ENCODE results near the gene CYTH4.

The CYTH4 gene

DNA sequence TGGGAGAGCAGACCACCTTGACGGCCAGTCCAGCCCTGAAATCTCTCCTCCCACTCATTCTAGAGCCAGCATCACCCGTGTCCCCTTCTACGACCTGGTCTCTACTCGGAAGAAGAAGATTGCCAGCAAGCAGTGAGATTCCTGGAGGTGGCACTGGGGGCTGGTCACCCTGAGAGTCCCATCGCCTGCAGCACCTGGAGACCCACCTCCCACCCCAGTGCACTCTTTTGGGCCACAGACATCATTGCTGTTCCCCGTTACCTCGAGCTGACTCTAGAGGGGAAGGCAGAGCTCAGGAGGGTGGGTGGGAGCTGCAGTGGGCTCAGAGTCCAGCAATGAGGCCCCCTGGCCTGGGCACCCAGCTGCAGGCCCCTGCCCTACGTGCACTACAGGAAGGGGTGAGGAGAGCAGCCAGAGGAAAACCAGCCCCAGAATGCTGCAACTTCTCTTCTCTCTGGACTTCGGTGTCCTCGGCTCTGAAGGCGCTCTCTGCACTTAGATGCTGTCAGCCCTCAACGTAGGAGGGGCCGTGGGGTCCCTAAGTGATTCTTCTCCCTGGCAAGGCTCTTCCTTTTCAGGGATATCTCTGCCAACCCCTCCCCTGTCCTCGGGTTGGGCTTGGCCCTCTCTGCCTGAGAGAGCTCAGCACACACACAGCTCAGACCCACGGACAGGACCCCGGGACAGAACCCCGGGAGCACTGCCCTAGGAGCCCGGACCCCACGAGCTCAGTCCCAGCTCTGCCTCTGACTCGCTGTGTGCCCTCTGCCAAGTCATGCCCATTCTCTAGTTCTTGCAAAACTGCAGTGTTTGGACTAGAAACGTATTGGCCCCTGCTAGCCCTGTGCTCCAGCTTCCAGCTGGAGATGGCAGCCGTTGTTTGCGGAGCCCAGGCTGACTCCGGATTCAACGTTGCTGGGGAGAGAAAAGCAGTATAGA lies 31.3 kb downstream of the CYTH4 start:
- H3K27me3 ChIP-seq (ENCODE audit: insufficient read depth, low read length): no peaks in the 10 kb centered on the region
- H3K36me3 ChIP-seq (ENCODE audit: insufficient read depth, low read length): no peaks in the 10 kb centered on the region

DNA sequence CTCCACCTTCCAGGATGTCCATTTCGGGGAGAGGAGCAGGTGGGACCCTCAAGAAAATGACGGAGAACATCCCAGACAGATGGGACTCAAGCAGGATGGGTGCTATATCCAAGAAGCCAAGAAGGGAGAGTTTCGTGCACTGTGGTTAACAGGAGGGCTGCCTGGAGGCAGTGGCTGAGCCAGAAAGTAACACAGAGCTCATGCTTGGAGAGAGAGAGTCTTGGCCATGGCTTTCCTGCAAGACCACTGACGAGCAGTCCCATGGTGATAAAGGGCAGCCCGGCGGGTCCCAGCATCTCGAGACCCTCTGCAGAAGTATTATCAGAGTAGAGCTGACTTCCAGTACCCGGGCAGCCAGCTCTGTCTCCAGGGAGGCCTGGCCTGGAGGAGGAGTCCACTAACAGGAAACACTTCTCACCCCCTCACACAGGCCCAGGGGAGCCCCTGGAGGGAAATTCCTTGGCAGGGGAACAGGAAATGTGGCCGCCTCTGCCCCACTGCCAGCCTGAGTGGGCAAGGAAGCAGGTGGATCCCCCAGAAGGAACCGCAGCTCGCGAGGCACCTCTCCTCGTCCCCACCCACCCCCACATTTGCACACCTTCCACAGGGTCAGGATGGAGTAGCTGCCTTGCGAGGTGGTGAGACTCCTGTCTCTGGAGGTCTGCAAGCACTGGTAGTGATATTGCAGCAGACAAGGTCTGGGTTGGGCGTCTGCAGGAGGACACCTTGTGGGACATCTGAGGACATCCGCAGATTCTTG lies 32.2 kb downstream of the CYTH4 start:
- Histone ChIP-seq H3K79me2 (ENCODE audit: control insufficient read depth, insufficient read depth, low read length, unreplicated experiment) (no peaks in the 10 kb centered on the region), H3K36me3 (ENCODE audit: insufficient read depth, low read length) (no peaks in the 10 kb centered on the region), H2AFZ (ENCODE audit: low read length, unreplicated experiment) (no peak overlapping the region), H3K27me3 (ENCODE audit: insufficient read depth, low read length) (no peaks in the 10 kb centered on the region), H3K4me3 (ENCODE audit: low read depth, low read length) (no peak overlapping the region), H3K4me1 (ENCODE audit: control insufficient read depth, insufficient read depth, low read length, unreplicated experiment) (peaks cover 43% of the 10 kb centered on the region), H3K27ac (ENCODE audit: low read depth, low read length) (0 out of 2 replicates have a peak overlapping the region, but pooled peaks have one; percentile 16)

More for the DNA sequence above, 31.3 kb downstream of the CYTH4 start:
- Histone ChIP-seq H3K4me1 (ENCODE audit: control insufficient read depth, insufficient read depth, low read length, unreplicated experiment) (peaks cover 49% of the 10 kb centered on the region), H3K79me2 (ENCODE audit: control insufficient read depth, insufficient read depth, low read length, unreplicated experiment) (no peaks in the 10 kb centered on the region), H3K4me3 (ENCODE audit: low read depth, low read length) (no peak overlapping the region), H2AFZ (ENCODE audit: low read length, unreplicated experiment) (no peak overlapping the region), H3K27ac (ENCODE audit: low read depth, low read length) (0 out of 2 replicates have a peak overlapping the region, but pooled peaks have one; percentile 16)

DNA sequence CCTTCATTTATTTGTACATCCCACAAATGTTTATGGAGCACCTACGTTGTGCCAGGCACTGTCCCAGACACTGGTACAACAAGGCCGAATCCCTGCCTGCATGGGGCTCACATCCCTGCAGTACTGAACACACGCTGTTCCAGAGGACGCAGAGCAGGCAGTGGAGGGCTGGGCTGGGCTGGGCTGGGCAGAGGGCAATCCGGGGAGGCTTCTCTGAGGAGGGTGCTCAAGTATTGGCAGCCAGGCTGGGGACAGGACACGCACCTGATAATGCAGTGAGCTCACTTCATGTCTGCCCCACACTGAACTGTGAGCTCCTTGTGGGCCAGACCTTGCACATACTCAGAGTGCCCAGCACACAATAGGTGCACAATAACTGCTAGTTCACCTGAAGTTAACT lies 34.1 kb downstream of the CYTH4 start:
- no peak overlapping the region for H3K27ac ChIP-seq (ENCODE audit: low read depth, low read length)
- no peak overlapping the region for H3K4me3 ChIP-seq (ENCODE audit: low read depth, low read length)
- no peaks in the 10 kb centered on the region for H3K36me3 ChIP-seq (ENCODE audit: insufficient read depth, low read length)
- no peaks in the 10 kb centered on the region for H3K27me3 ChIP-seq (ENCODE audit: insufficient read depth, low read length)
- no peaks in the 10 kb centered on the region for H3K79me2 ChIP-seq (ENCODE audit: control insufficient read depth, insufficient read depth, low read length, unreplicated experiment)
- H2AFZ ChIP-seq (ENCODE audit: low read length, unreplicated experiment): no peak overlapping the region
- peaks cover 33% of the 10 kb centered on the region for H3K4me1 ChIP-seq (ENCODE audit: control insufficient read depth, insufficient read depth, low read length, unreplicated experiment)

DNA sequence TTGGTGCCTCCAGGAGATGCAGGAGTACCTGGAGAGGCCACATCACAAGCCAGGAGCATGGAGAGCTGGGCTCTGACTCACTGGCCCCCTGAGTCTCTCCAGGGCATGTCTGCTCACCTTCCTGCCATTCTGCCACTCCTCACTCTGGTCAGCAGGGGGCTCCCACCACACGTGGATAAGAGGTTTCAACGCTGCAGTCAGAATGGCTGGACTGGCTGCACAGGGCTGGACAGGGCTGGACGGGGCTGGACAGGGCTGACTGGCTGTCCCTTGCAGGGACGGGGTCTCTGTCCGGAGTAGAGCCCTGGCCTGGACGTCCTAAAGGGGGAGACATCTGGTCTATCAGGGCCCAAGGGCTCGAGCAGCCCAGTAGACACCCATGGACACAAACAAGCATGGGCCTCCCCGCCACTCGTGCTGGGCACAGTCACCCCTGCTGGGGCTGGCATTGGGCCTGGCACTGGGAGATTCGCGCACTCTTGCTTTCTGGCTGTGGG lies 34.6 kb downstream of the CYTH4 start:
- H3K27ac ChIP-seq (ENCODE audit: low read depth, low read length): no peak overlapping the region
- H3K4me3 ChIP-seq (ENCODE audit: low read depth, low read length): no peak overlapping the region
- no peaks in the 10 kb centered on the region for H3K27me3 ChIP-seq (ENCODE audit: insufficient read depth, low read length)
- peaks cover 33% of the 10 kb centered on the region for H3K4me1 ChIP-seq (ENCODE audit: control insufficient read depth, insufficient read depth, low read length, unreplicated experiment)
- H2AFZ ChIP-seq (ENCODE audit: low read length, unreplicated experiment): no peak overlapping the region
- H3K79me2 ChIP-seq (ENCODE audit: control insufficient read depth, insufficient read depth, low read length, unreplicated experiment): no peaks in the 10 kb centered on the region
- H3K36me3 ChIP-seq (ENCODE audit: insufficient read depth, low read length): no peaks in the 10 kb centered on the region

DNA sequence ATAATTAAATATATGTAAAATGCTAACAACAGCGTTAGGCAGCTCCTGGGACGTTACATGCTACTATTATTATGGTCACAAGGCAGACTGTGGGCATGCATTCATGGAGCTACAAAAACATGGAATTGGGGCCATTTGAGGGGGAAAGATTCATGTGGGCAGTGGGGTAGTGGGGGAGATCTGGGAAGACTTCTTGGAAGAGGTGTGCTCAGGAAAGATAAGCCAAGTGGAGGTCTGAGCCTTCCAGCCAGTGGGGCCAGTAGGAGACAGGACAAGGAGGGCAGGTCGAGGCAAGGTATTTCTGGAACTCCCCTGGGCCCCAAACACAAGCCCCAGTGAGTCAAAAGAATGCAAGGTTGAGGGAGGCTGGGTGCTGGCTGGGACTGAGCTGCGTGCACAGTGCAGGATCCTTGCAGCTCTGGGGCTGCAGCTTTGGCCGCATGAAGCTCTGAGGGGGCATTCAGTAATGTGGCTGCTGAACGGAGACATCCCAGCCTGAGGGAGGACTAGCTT lies 35.4 kb downstream of the CYTH4 start:
- no peak overlapping the region for H2AFZ ChIP-seq (ENCODE audit: low read length, unreplicated experiment)
- no peaks in the 10 kb centered on the region for H3K79me2 ChIP-seq (ENCODE audit: control insufficient read depth, insufficient read depth, low read length, unreplicated experiment)
- H3K4me3 ChIP-seq (ENCODE audit: low read depth, low read length): no peak overlapping the region
- H3K4me1 ChIP-seq (ENCODE audit: control insufficient read depth, insufficient read depth, low read length, unreplicated experiment): peaks cover 33% of the 10 kb centered on the region
- H3K36me3 ChIP-seq (ENCODE audit: insufficient read depth, low read length): no peaks in the 10 kb centered on the region
- H3K27me3 ChIP-seq (ENCODE audit: insufficient read depth, low read length): no peaks in the 10 kb centered on the region
- H3K27ac ChIP-seq (ENCODE audit: low read depth, low read length): no peak overlapping the region

DNA sequence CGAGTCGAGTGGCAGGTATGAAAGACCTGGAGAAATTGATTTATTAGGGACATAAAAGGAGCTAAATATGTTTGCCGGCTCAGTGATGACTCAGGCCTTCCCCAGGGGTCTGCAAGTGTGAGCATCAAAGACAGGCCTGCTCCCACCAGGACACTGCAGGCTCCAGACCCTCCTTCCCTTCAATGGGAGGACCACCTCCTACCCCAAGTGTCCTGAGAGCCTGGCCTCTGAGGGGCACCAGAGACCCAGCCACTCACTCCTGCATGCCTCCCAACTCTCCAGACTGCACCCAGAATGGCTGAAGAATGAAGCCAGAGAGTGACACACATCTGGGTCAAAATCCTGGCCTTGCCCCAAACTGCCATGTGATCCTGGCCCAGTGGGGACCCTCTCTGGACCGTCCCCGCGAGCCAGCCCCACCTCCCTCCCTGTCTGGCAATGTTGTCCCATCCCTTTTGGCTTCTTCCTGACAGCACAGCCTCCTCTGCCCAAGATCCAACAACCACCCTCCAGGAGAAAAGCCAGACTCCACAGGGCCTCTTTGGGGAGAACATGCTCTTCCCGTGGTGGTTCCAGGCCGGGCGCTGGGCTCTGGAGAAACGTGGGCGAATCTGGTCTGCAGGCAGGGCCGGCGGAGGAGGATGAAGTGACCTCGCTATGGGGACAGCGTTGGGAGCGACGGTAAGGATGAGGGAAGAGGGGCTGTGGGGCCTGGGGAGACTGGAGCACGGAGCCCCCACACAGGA lies 36.2 kb downstream of the CYTH4 start:
- no peak overlapping the region for H3K4me3 ChIP-seq (ENCODE audit: low read depth, low read length)
- no peaks in the 10 kb centered on the region for H3K36me3 ChIP-seq (ENCODE audit: insufficient read depth, low read length)
- H3K27ac ChIP-seq (ENCODE audit: low read depth, low read length): no peak overlapping the region
- H3K79me2 ChIP-seq (ENCODE audit: control insufficient read depth, insufficient read depth, low read length, unreplicated experiment): no peaks in the 10 kb centered on the region
- H3K4me1 ChIP-seq (ENCODE audit: control insufficient read depth, insufficient read depth, low read length, unreplicated experiment): peaks cover 28% of the 10 kb centered on the region
- H3K27me3 ChIP-seq (ENCODE audit: insufficient read depth, low read length): no peaks in the 10 kb centered on the region
- H2AFZ ChIP-seq (ENCODE audit: low read length, unreplicated experiment): no peak overlapping the region

DNA sequence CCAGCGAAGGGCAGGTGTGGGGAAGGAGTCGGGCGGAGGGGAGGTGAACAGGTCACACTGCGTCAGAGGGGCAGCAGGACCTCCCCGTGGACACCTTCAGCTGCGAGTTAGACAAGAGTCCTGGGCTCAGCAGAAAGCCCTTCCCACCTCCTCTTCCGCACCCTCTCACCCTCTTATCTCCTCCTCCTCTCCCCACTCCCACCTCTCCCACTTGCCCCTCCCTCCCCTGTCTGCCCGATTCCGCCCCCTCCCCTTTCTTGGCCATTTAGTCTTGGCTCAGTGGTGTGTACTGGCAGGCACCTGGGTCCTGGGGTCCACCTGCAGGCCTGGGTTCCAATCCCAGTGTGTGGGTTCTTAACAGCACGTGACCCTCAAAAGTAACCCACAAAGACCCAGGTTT lies 37.2 kb downstream of the CYTH4 start:
- Histone ChIP-seq H3K4me1 (ENCODE audit: control insufficient read depth, insufficient read depth, low read length, unreplicated experiment) (peaks cover 18% of the 10 kb centered on the region), H3K27ac (ENCODE audit: low read depth, low read length) (no peak overlapping the region), H3K79me2 (ENCODE audit: control insufficient read depth, insufficient read depth, low read length, unreplicated experiment) (no peaks in the 10 kb centered on the region), H2AFZ (ENCODE audit: low read length, unreplicated experiment) (no peak overlapping the region), H3K27me3 (ENCODE audit: insufficient read depth, low read length) (no peaks in the 10 kb centered on the region), H3K4me3 (ENCODE audit: low read depth, low read length) (no peak overlapping the region), H3K36me3 (ENCODE audit: insufficient read depth, low read length) (no peaks in the 10 kb centered on the region)

DNA sequence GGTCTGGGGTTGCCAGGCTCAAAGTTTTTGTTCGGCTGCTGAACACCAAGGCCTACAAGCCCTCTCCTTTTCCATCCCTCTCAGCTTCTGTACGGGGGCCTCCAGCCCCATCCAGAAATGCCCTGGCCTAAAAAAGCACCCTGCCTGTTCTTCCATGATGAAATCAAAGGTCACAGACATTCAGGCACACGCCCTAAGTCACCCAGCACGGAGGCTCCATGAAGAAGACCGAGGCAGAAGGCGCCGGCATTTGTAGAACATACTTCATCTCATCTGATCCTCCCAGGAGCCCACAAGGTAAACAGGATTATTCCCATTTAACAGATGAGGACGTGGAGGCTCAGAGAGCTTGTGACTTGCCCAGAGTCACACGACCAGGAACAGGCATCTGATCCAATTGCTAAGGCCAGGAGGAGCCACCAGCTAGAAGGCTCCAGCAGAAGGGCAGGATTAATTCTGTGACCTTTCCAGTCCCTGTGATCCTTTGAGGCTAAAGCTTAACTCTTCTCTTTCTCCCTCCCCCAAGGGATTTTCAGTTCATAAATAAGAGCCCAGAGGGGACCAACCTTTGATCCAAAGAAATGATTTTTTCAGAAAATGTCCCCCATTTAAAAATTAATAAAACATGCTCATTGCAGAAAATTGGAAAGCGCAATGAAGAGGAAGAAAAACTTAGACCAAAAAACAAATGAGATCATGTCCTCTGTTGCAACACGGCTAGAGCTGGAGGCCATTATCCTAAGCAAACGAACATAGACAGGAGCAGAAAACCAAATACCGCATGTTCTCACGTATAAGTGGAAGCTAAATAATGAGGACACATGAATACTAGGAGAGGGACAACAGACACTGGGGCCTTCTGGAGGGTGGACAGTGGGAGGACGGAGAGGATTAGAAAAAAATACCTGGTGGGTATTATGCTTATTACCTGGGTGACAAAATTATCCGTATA lies 38.7 kb downstream of the CYTH4 start:
- Histone ChIP-seq H3K27ac (ENCODE audit: low read depth, low read length) (no peak overlapping the region), H2AFZ (ENCODE audit: low read length, unreplicated experiment) (no peak overlapping the region), H3K4me1 (ENCODE audit: control insufficient read depth, insufficient read depth, low read length, unreplicated experiment) (peaks cover 11% of the 10 kb centered on the region), H3K27me3 (ENCODE audit: insufficient read depth, low read length) (no peaks in the 10 kb centered on the region), H3K4me3 (ENCODE audit: low read depth, low read length) (no peak overlapping the region), H3K36me3 (ENCODE audit: insufficient read depth, low read length) (no peaks in the 10 kb centered on the region), H3K79me2 (ENCODE audit: control insufficient read depth, insufficient read depth, low read length, unreplicated experiment) (no peaks in the 10 kb centered on the region)

DNA sequence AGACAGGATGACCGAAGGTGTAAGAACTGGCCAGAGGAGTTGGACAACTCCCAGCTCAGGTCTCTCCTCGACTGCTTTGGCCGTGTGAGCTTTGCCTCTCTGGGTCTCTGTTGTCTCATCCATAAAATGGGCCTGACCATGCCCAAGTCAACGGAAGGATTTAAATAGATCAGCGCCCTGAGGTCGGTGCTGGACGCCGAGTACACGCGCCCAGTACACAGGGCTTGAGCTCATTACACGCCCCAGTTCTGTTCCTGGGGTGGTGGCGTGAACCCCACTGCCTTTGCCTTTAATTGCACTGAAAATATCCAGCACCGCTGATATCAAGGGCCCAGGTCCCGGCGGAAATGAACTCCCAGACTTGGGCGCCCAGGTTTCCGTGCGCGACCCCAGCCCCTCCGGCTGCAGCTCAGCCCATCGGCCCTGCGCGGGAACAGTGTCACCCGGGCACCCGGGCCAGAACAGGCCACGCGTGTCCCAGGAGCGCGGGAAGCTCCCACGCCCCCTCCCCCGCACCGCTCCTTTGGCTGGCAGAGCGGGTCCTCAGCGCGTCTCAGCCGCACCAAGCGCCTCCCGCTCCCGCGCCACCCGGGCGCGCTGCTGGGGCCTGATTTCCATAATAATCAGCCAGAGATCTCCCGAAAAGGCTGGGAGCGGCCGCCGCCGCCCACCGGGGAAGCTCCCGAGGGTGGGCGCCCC lies 42.2 kb downstream of the CYTH4 start:
- H3K27ac ChIP-seq (ENCODE audit: low read depth, low read length): no peak overlapping the region
- H3K27me3 ChIP-seq (ENCODE audit: insufficient read depth, low read length): no peaks in the 10 kb centered on the region
- H3K36me3 ChIP-seq (ENCODE audit: insufficient read depth, low read length): no peaks in the 10 kb centered on the region

More for the DNA sequence above, 42.2 kb downstream of the CYTH4 start:
- H3K4me3 ChIP-seq (ENCODE audit: low read depth, low read length): 0 out of 2 replicates have a peak overlapping the region, but pooled peaks have one; percentile 37
- H3K4me1 ChIP-seq (ENCODE audit: control insufficient read depth, insufficient read depth, low read length, unreplicated experiment): peaks cover 18% of the 10 kb centered on the region
- H2AFZ ChIP-seq (ENCODE audit: low read length, unreplicated experiment): no peak overlapping the region
- no peaks in the 10 kb centered on the region for H3K79me2 ChIP-seq (ENCODE audit: control insufficient read depth, insufficient read depth, low read length, unreplicated experiment)
